GM15510 (cell line): ENCODE measurements around the gene IFT43.
A peak's percentile ranks its signal among the peaks of the same experiment; 100 is the strongest.

ENCODE experiments used
- POLR2A ChIP-seq: IDR thresholded peaks from 3 replicates; pipeline ENCODE4 v1.6.1; 2011; ENCODE audit warnings: borderline replicate concordance; ENCODE audit not compliant: insufficient read length; ENCODE audit errors: extremely low read depth

Gene IFT43

GRCh38 chr14:75976826-75977581 lies 8.6 kb upstream of the IFT43 start:
- no peak for TF ChIP-seq POLR2A

GRCh38 chr14:75977582-75977943 lies 8.0 kb upstream of the IFT43 start:
- TF ChIP-seq POLR2A = no peak

GRCh38 chr14:75978249-75978731 lies 7.3 kb upstream of the IFT43 start:
- TF ChIP-seq POLR2A = no peak

GRCh38 chr14:75979071-75979571 lies 6.4 kb upstream of the IFT43 start:
- TF ChIP-seq POLR2A = no peak

GRCh38 chr14:75979648-75980565 lies 5.7 kb upstream of the IFT43 start:
- TF ChIP-seq POLR2A = no peak

GRCh38 chr14:75980856-75981255 lies 4.7 kb upstream of the IFT43 start:
- TF ChIP-seq POLR2A = no peak

GRCh38 chr14:75981426-75982265 lies 3.9 kb upstream of the IFT43 start, which contains the start of gene TGFB3:
Gene TGFB3 (minus strand): TSS chr14:75981995. CDS start chr14:75980893, 1,102 bp downstream.
- peak; percentile 22 for TF ChIP-seq POLR2A

- TF ChIP-seq POLR2A = no peak
These were observed 3.1 kb upstream of the IFT43 start for GRCh38 chr14:75982266-75983018.

- TF ChIP-seq POLR2A = no peak
These were observed 2.6 kb upstream of the IFT43 start for GRCh38 chr14:75983019-75983358.

- no peak for TF ChIP-seq POLR2A
These were observed 889 bp upstream of the IFT43 start for GRCh38 chr14:75984674-75985073.

- no peak for TF ChIP-seq POLR2A
These were observed 839 bp downstream of the IFT43 start for GRCh38 chr14:75986439-75986765.

- no peak for TF ChIP-seq POLR2A
These were observed 1.8 kb downstream of the IFT43 start for GRCh38 chr14:75987201-75987970.

GRCh38 chr14:75989134-75989533 lies 3.6 kb downstream of the IFT43 start:
- TF ChIP-seq POLR2A = no peak
